GM19452 (cell line): ENCODE measurements around the gene PDC.
A peak's percentile ranks its signal among the peaks of the same experiment; 100 is the strongest.
"Not testable (repeated sequence)": the region's sequence is repeated elsewhere in the genome, so short reads cannot be mapped to it uniquely, and the experiment has no call there.

Experiments
- ATAC-seq: cut with Tn5 transposase; IDR thresholded peaks from one replicate; pipeline ENCODE4 v1.9.1; 2021; ENCODE audit not compliant: unreplicated experiment

Gene PDC

GRCh38 chr1:186404454-186405051, 56.4 kb downstream of the PDC start:
- peak; percentile 68 for ATAC-seq

GRCh38 chr1:186403632-186404031, 57.3 kb downstream of the PDC start:
- no peak for ATAC-seq

DNA sequence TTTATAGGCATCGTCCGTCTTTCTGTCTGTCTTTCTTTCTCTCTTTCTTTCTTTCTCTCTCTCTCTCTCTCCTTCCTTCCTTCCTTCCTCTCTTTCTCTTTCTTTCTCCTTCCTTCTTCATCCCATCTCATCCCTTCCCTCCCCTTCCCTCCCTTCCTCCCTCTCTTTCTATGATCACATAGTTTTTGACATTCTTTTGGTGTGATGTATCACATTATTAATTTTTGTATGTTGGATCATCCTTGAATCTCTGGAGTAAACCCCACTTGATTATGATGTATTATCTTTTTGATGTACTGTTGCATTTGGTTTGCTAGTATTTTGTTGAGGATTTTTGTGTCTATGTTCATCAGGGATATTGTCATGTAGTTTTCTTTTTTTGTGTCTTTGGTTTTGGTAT, 59.5 kb downstream of the PDC start:
- ATAC-seq = not testable (repeated sequence)
